GM19193 (cell line): Measurements from ENCODE around the gene SRRM3.

ENCODE experiments used
- POLR2A ChIP-seq: IDR thresholded peaks from 4 replicates; pipeline ENCODE4 v1.6.1; 2011; ENCODE audit not compliant: insufficient read depth, insufficient read length; ENCODE audit errors: extremely low read depth

Gene SRRM3

DNA sequence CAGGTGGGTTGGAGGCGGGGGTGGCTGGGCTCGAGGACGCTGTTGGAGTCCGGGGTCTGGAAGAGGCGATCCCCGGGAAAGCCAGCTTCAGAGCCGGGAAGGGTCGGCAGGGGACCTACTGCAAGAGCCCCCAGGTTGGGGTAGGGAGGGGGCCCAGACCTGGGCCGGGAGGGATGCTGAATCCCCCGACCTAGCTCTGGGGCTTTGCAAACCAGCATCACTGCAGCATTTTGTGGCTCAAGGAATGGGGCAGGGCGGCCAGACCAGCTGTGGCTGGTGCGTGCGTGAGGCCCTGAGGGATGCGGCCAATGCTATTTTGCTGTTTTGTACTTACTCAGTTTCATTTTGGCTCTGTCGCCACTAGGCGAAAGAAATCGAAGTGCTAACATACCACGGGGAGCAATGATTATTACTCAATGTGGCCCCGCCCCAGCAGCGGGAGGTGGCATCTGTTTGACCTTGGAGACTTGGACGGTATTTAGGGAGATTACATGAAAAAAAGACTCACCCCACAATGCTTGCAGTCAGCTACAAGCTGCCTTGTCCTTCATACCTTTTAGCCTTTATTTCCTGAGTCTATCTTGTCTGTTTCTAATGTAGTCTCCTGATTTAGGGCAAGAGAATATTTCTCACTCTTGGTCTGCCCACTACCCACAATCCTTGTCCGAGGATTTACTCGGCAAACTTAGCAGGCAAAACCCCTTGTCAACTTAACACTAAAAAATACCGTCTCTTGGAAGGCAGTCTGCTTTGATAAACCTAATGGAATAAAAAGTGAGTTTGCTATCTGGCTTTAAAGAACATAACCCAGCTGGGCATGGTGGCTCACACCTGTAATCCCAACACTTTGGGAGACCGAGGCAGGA is 117.0 kb downstream of the SRRM3 start:
- TF ChIP-seq POLR2A = peak; percentile 35

DNA sequence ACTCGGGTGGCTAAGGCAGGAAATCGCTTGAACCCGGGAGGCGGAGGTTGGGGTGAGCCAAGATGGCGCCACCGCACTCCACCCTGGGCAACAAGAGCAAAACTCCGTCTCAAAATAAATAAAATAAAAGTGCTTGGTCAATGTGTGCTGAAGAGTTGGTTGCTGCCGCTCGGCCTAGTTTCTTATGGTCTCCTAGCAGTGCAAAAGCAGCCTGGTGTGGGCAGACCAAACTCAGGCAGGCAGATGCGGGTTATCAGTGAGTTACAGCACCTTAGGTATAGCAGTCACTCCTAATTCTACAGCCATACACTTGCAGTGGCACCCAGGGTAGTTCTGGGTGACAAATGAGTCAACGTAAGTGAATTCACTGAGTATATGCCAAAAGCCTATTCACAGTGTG is 123.4 kb downstream of the SRRM3 start:
- no peak for TF ChIP-seq POLR2A

DNA sequence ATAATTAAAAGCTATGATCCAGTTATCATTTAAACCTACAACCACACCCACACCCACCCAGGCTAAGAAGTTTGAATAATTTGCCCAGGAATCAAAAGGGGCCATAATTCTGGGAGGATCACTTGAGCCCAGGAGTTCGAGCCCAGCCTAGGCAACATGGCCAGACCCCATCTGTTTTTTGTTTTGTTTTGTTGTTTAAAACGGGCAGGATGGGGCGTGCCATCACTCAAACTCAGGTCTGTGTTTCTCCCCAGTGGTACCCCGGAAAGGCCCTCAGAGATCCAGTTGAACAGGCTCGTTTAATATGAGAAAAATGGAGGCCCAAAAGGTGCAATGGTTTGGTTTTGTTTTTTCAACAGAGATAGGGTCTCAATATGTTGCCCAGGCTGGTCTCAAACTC is 124.1 kb downstream of the SRRM3 start:
- no peak for TF ChIP-seq POLR2A

DNA sequence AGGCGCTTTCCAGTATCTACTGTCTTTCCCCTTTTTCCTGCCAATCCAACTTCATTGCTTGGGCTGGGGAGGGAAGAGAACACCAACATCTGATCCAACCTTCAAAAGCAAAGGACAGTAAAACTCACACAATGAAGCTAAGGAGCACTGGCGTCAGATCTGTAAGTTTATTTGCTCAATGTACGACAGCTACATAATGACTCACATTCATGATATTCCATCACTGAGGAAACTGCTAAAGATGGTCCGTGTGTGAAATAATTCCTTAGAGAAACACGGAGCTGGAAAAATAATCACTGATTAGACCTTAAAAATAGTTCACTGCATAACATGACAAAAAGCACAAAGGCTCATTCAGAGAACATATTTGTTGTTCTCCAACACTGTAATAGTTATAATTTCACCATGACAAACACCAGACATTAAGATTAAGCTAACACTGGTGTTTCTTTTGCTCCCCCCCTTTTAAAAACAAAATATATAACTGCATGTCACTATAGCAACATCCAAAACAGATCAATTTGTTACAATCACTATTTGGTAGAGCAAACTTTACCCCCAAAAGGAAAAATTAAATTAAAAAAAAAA is 125.0 kb downstream of the SRRM3 start:
- no peak for TF ChIP-seq POLR2A

DNA sequence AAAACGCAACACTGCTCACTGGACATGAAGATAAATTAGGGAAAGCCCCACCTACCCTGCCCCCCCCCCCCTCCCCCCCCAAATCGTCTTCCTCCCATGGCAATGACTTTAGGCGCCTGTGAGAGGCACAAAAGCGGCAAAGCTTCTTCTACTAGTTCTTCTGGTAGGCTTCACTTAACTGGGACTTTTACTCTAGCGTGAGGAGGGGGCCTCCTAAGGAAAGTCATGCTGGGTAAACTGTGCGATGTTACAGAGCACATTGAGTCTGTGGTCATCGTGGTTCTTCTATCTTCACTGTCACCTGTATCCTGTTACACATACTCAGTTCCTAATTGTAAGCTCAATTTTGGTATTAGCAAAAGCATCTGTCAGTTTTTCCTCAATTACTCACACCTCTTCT is 125.9 kb downstream of the SRRM3 start:
- no peak for TF ChIP-seq POLR2A

DNA sequence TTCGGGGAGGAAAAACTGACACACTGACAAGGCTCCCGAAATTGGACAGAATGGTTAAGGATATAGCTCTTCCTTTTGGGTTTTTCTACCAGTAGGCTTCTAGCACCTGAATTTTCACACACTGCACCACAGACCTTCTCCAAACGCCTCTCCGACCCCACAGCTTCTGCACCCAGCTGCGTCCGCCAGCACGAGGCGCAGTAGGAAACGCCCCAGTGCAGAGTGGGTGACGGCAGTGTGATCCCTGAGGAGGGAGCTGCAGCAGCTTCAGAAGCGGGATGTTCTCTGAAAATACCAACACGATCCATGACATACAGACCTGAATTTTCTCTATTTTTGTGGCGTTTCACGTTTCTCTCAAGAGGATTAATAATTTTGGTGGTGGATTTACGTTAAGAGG is 126.7 kb downstream of the SRRM3 start:
- TF ChIP-seq POLR2A = no peak

DNA sequence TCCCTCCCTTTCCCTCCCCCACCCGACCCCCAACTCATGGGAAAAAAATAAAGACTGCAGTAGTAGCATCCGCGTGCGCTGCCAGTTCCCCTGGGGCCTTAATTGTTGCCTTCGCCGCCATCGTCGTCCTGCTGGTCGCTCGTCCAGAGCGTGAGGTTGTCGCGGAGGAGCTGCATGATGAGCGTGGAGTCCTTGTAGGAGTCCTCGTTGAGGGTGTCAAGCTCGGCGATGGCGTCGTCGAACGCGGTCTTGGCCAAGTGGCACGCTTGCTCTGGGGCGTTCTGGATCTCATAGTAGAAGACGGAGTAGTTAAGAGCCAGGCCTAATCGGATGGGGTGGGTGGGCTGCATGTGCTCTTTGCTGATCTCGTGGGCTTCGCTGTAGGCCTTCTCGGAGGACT is 127.8 kb downstream of the SRRM3 start:
- TF ChIP-seq POLR2A = no peak

DNA sequence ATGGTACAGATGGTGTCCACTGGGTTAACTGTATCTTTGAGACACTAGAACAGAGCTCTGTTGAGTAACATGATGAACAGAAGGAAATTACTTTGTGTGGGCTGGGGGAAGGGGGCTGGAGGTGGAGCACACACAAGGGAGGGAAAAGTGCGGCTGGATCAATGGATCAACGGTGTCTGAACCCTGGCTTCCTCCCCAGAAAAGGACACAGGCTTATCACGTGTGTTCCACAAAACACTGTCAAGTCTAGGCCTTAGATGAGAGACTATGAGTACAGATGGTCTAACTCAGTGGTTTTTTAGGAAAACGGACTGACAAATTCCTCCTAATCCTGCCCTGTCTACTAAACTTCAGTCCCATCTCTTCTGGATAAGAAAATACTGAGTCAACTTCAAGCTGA is 128.6 kb downstream of the SRRM3 start:
- TF ChIP-seq POLR2A = no peak

DNA sequence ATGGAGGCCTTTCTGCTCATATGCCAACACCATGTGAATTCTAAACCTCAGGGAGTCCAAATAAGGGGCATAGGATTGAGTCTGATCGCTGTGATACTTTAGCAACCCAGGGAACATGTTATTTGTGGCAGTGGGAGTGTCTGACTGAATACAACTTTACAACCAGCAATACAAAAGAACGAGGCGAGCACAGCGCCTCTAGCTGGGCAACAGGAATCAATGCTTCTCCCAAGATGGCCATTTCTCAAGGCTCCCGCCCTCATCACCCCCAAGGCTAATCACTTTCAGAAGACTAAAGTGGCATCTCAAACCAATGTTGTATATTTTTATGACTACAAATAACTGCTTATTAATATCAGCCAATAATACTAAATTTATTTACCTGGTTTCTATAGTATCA is 129.0 kb downstream of the SRRM3 start:
- TF ChIP-seq POLR2A = no peak

DNA sequence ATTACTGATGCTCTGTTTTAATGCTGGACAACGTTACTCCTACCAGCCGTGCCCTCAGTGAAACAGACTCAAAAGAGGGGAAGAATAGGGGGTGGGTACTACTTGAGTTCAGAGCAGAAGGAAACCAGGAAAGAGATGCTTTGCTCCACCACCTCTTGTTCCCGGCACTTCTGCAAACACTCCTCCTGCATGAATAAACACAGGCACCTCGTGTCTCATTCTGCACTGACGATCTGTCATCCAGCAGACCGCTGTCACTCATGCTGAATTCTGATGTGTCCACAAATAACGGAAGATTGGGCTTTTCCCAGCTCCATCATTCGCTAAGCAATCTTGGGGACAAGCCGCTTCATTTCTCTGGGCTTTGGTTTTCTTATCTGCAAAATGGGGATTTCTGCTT is 130.4 kb downstream of the SRRM3 start:
- no peak for TF ChIP-seq POLR2A

DNA sequence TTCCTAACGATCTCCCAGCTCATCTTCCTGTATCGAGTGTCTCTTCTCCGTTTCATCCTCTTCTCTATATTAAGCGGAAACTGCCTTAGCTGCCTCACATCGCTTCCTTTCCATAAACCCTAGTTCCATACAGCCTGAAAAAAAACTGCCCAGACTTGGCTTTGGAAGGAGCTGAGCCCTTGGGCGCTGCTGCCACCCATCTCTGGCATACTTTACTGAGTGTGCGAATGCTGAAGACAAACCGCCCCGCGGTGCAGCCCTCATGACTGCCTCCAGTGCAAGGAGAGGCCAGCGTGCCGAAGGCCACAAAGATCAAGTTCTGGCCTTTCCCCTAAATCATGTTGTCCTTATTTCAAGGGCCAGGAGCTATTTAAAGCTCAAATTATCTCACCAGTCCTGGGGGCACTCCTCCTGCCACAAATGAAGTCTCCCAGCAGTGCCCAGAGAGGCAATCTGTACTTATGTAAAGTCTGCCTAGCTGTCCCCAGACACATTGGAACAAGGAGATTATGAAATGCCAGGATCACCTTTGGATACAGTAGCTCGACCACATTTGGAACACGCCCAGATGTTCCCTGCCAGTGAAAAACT is 131.9 kb downstream of the SRRM3 start:
- TF ChIP-seq POLR2A = no peak

DNA sequence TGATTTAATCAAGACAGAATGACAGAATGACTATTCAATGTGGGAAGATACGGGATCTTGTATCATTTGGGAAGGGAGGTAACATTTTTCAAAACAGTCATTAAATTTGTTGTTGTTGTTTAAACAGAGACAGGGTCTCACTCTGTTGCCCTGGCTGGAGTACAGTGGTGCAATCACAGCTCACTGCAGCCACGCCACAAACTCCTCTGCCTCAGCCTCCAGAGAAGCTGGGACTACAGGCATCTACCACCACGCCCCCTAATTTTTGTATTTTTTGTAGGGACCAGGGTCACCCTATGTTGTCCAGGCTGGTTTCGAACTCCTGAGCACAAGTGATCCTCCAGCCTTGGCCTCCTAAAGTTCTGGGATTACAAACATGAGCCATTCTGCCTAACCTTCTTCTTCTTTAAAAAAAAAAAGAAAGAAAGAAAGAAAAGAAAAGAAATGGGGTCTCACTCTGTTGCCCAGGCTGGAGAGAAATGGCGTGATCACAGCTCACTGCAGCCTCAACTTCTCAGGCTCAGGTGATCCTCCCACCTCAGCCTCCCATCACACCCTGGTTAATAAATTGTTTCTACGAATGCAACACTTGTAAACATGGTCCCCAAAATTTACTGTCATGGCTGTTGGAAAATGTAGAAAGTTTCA is 132.7 kb downstream of the SRRM3 start:
- TF ChIP-seq POLR2A = no peak

DNA sequence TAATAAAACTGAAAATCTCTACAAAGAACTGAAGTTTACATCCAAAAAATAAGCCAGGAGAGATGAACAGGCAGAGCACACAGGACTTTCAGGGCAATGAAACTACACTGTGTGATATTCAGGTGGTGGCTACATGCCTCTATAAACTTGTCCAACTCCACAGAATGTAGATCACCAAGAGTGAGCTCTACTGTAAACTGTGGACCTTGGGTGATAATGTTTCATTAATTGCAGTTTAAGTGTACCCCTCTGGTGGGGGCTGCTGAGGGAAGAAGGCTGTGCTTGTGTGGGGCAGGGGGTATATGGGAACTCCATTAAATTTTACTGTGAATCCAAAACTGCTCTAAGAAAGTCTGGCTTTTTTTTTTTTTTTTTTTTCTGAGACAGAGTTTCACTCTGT is 134.4 kb downstream of the SRRM3 start:
- TF ChIP-seq POLR2A = no peak
